Measurements from ENCODE around the gene PACSIN3.
"Not testable (repeated sequence)": the region's sequence is repeated elsewhere in the genome, so short reads cannot be mapped to it uniquely, and the experiment has no call there.

The PACSIN3 gene

DNA sequence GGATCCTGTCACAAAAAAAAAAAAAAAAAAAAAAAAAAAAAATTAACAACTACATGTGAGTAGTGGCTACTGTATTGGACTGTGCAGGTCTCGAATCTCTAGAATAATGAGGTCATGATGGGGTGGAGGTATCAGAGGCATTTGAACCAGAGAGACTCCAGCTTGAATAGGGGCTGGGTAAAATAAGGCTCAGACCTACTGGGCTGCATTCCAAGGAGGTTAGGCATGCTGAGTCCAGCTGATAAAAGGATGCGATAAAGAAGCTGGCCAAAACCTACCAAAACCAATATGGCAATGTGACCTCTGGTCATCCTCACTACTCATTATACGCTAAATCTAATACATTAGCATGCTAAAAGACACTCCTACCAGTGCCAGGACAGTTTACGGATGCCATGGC lies 5.9 kb upstream of the PACSIN3 start:
- no peak for DNase-seq (ENCODE audit: low spot score)

- DNase-seq (ENCODE audit: low spot score) = not testable (repeated sequence)
Observed at GRCh38 chr11:47191137-47191536, 4.9 kb upstream of the PACSIN3 start.

DNA sequence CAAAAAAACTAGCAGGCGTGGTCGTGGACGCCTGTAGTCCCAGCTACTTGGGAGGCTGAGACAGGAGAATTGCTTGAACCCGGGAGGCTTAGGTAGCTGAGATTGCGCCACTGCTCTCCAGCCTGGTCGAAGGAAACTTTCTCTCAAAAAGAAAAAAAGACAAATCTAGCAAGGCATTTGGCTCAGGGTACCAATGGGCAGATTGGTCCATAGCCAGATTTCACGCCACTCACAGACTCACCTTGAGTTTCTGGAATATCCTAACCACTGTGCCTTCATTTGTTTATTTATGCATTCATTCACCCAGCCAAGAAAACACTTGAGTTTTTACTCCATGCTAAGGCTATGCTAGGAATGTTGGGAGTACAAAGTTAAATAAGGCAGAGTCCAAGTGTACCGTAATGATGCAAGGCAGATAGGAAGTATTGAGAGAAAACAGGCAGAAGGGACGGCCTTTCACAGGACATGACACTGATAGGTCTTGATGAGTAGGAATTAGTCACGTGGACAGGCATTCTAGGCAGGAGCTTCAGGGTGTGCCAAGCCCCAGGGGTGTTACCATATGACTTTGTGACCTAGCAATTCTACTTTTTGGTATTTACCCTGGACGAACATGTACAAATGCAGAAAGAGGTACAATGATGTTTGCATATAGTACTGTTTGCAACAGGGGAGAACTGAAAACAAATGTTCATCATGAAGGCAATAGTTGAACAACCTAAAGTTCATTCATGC lies 3.0 kb upstream of the PACSIN3 start:
- no peak for DNase-seq (ENCODE audit: low spot score)

DNA sequence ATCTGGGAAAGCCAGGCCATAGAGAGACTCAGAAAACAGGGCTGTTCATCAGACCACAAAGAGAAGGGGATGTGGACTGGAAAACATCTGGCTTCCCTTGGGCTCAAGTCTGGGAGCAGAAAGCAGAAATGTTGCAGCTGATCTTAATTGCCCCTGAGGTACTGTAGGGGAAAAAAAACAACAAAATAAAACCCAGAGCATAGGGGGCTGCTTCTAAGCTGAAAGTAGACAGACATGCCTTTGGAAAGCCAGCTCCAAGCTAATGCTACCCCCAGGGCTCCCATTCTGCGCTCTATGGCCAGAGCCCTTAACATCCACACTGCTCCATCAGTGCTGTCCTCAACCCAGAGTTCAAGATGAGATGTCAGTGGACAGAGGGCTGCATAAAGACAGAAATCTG lies 2.0 kb upstream of the PACSIN3 start:
- DNase-seq (ENCODE audit: low spot score) = no peak

- no peak for DNase-seq (ENCODE audit: low spot score)
Observed at GRCh38 chr11:47187723-47188122, 1.5 kb upstream of the PACSIN3 start.

- peak; percentile 55 for DNase-seq (ENCODE audit: low spot score)
Observed at GRCh38 chr11:47186700-47187695, 764 bp upstream of the PACSIN3 start.

DNA sequence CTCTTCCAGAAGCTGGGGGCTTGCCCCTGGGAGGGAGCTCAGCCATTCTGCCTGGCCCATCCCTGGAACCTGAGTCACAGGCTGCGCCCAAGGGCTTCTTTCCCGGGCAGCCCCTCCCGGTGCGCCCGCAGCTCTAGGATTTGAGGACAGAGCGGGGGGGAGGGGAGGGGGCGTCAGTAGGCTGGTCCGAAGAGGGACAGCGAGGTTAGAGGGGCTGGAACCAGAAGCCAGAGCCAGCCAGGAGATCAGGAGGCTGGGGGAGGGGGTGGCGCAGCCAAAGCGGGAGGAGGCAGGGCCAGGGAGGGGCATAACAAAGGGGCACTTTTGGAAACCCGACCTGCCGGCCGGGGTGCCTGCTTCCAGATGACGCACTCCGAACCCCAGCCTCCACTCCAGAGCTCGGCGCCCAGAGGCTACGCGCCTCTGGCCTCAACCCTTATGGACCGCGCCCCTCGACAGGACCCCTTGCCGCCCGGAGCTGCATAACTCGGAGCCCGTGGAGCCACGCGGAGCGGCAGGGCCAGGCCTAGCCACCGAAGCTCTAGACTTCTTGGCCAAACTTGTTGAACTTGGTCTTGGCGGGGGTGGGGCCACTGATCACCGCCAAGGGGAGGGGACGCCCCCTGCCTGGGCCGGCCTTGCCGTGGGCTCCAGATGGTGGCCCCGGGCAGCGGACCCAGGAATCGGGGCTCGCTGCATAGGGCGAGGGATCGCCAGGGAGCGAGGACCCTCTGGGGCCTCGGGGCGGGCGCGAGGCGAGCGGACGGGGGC lies 744 bp downstream of the PACSIN3 start:
- DNase-seq (ENCODE audit: low spot score) = peak; percentile 86

DNA sequence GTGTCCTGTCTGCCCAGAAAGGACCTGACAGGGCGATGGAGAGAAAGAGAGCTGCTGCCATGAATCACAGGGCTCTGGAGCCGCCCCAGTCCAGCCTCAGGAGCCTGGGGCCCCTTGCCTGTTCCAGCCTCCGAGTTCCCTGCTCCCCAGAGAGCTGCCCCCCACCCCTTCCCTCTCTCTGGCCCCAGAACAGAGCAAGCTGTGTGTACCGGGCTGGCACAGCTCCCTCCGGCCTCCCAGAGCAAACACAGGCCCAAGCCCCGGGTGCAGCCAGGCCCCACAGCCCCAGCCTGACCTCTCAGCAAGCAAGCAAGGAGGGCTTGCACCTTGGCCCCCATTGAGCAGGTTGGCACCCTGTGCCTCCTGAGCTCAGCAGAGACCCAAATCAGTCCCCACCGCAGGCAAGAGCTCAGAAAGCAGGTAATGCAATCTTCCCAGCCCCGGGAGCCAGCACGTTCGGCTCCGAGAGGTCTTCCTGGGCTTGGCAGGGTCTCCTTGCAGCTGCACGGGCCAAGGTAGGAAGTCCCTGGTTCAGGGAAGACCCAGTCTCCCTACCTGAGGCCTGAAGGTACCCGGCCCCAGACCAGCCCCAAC lies 1.4 kb downstream of the PACSIN3 start:
- peak; percentile 18 for DNase-seq (ENCODE audit: low spot score)

DNA sequence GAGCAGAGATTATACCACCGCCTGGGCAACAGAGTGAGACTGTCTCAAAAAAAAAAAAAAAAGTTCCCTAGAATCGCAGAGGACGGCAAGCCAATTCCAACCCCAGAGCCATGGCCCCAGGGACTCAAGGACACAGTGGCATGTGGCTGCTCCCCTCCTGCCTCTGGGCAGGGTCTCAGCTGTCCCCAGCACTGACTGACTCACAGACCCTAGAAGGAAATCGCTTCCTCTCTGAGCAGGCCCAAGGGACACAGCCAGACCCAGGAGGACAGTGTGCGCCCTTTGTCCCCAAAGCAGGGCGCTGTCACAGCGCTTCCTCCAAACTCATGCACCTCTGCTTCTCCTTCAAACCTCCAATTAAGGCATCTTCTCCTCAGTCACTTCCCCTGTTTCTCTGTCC lies 2.3 kb downstream of the PACSIN3 start:
- no peak for DNase-seq (ENCODE audit: low spot score)

- no peak for DNase-seq (ENCODE audit: low spot score)
Observed at GRCh38 chr11:47183031-47183856, 3.0 kb downstream of the PACSIN3 start.

- no peak for DNase-seq (ENCODE audit: low spot score)
Observed at GRCh38 chr11:47182380-47182779, 3.9 kb downstream of the PACSIN3 start.

DNA sequence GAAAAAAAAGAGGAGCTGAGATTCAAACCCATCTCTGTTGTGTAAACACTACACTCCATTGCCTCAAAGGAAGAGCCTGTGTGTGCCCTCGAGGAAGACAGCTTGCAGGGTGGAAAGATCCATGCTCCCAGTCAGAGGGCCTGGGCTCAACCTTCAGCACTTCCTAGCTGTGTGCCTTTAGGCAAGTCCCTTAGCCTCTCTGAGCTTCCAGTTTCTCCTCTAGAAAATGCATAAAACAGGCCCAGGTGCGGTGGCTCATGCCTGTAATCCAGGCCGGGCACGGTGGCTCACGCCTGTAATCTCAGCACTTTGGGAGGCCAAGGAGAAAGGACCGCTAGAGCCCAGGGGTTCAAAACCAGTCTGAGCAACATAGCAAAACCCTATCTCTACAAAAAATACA lies 5.0 kb downstream of the PACSIN3 start:
- DNase-seq (ENCODE audit: low spot score) = no peak

DNA sequence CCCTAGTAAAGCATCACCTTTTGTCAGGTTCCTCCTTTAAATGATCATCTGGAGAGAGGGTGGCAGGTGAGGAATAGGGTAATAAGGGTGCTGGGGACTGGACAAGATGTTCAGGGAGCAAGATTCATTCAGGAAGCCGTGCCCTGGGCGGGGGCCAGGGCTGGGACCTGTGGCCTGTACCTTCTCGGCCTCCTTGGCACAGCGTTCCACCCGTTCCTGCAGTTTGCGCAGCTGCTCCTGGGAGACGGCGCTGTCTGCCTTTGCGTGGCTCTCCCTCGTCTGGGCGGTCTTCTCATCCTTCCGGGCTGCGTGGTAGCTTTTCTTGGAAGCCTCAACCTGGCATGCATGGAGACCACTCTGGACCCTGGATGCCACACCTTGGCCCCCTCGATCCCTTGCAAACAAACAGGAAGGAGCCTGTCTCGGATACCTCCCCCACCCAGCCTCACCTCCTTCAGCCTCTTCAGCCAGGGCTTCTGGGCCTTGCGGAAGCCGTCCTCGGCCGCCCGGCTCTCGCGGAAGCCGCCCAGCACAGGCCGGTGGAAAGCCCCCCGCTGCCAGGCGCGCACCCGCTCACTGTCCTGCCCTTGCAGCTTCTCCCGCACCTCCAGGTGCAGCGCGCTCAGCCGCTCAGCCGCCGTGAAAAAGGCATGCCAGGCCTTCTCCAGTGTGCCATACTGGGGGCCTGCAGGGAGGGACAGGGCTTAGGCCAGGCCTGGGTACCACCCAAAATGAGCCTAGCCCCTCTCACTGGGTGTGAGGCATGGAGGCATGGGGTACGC lies 6.0 kb downstream of the PACSIN3 start:
- DNase-seq (ENCODE audit: low spot score) = no peak

- peak; percentile 51 for DNase-seq (ENCODE audit: low spot score)
Observed at GRCh38 chr11:47179655-47179991, 6.6 kb downstream of the PACSIN3 start.

- no peak for DNase-seq (ENCODE audit: low spot score)
Observed at GRCh38 chr11:47178737-47179654, 7.2 kb downstream of the PACSIN3 start.

DNA sequence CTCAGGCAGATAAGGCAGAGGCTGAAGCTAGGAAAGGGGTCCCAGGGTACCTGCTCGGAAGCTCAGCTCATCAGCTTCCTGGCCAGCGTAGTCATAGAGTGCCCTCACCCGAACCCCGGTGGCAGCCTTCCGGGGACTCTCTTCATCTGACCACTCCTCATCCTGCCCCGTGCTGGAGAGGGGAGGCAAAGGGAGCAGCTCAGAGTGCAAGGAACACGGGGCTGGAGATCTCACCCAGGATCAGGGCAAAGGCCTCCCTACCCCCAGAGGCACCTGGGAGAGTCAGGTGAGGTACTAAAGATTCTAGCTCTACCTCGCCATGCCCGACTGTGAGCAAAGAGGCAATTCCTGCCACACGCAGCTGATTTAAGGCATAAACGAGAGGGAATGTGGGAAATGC lies 7.9 kb downstream of the PACSIN3 start:
- no peak for DNase-seq (ENCODE audit: low spot score)

DNA sequence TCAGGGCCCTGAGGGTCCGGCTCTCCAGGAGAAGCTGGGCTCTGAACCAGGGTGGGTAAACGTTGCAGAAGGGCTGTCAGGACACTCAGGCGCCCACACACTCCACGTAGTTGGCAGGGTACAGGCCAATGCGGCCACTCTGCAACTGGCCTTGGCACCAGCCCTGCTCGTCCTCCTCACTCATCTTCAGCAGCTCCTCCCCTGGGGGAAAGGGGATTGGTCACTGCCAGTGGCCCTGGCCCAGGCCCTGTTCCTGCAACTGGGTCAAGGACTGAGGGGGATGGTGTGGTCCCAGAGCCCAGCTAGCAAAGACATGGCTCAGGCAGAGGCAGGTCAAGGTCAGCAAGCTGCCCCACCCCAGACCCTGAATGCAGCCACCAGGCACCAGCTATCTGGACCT lies 8.4 kb downstream of the PACSIN3 start:
- no peak for DNase-seq (ENCODE audit: low spot score)

GRCh38 chr11:47177229-47177845 lies 8.9 kb downstream of the PACSIN3 start:
- peak; percentile 43 for DNase-seq (ENCODE audit: low spot score)

Measured in iPS-NIHi11 (cell line).